Measurements from ENCODE around the gene CSDE1.

Gene CSDE1

DNA sequence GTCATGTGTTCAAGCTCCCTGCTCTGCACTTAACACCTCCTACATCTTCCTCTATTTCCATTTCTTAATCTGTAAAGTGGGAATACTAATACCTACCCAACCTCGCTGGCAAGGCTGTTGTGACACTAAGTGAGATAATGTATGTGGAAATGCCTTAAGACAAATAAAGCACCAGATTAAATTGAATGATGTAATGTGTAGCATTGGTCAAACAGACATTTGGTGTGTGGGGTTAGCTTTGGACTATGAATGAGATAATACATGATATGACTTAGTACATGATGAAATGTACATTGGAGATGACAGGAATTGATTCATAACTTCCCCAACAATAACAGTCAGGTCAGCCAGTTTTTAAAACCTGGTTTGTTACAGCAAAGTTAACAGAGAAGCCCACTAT lies 67.6 kb downstream of the CSDE1 start:
- Histone ChIP-seq H3K4me1 (ENCODE audit: insufficient read depth, insufficient read length) (no peaks in the 10 kb centered on the region), H3K9me3 (ENCODE audit: insufficient read depth, low read length) (no peaks in the 10 kb centered on the region), H3K9ac (ENCODE audit: insufficient read length, low read depth) (no peak overlapping the region), H3K4me3 (ENCODE audit: insufficient read length, low read depth) (no peak overlapping the region), H3K36me3 (ENCODE audit: insufficient read depth, insufficient read length, low read length) (no peaks in the 10 kb centered on the region), H3K27me3 (ENCODE audit: insufficient read depth, insufficient read length) (no peaks in the 10 kb centered on the region)
- TF ChIP-seq SUZ12 (IDR thresholded peaks at IDR 0.05; ENCODE audit: extremely low read depth, insufficient read depth, insufficient read length) (no peak), ZNF274 (IDR thresholded peaks at IDR 0.05; ENCODE audit: low read depth, low read length) (no peak), YY1 (IDR thresholded peaks at IDR 0.05; ENCODE audit: insufficient read depth, insufficient read length) (no peak)
- no peak for DNase-seq (ENCODE audit: low read depth, low spot score)

DNA sequence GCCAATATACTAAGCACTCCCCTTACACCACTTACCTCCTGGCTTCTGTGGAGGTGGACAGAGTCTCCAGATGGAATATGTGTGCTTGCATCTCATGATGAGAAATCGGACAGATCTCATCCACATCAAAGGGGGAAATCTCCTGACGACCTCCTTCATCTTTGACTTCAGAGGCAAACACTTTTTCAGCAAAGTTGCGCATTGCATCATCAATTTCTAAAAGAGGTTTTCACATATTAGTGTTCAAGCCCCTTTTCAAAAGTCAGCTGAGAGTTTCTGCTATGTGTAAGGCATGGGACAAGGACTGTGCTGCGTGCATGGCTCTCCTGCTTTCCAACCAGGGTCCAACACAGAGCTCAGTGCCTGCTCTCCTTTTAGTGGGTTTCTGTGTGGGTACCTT lies 69.3 kb downstream of the CSDE1 start:
- no peaks in the 10 kb centered on the region for H3K4me1 ChIP-seq (ENCODE audit: insufficient read depth, insufficient read length)
- H3K4me3 ChIP-seq (ENCODE audit: insufficient read length, low read depth) = no peak overlapping the region
- H3K36me3 ChIP-seq (ENCODE audit: insufficient read depth, insufficient read length, low read length) = no peaks in the 10 kb centered on the region
- no peak for TF ChIP-seq SUZ12 (IDR thresholded peaks at IDR 0.05; ENCODE audit: extremely low read depth, insufficient read depth, insufficient read length)
- no peak for TF ChIP-seq ZNF274 (IDR thresholded peaks at IDR 0.05; ENCODE audit: low read depth, low read length)
- no peak for TF ChIP-seq YY1 (IDR thresholded peaks at IDR 0.05; ENCODE audit: insufficient read depth, insufficient read length)
- no peaks in the 10 kb centered on the region for H3K9me3 ChIP-seq (ENCODE audit: insufficient read depth, low read length)
- no peak overlapping the region for H3K9ac ChIP-seq (ENCODE audit: insufficient read length, low read depth)
- no peak for DNase-seq (ENCODE audit: low read depth, low spot score)
- H3K27me3 ChIP-seq (ENCODE audit: insufficient read depth, insufficient read length) = no peaks in the 10 kb centered on the region

DNA sequence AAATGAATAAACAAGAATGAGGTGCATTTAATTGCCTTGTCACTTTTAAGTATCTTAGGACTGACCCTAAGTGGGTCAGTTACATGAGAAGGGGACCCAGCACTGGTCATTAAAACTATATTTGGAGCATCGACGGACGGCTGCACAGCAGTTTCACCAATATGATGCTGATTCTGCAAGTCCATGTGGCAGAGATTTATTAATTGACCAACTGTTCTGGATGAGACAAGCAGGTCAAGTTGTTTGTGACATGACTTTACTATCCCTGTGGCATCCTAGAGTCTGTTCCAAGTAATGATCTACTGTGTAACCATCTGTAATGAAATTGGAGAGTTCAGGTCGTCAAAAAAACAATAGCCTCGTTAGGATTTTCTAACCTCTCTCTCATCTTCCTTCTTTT lies 71.9 kb downstream of the CSDE1 start:
- H3K27me3 ChIP-seq (ENCODE audit: insufficient read depth, insufficient read length) = no peaks in the 10 kb centered on the region
- H3K4me3 ChIP-seq (ENCODE audit: insufficient read length, low read depth) = no peak overlapping the region
- TF ChIP-seq ZNF274 (IDR thresholded peaks at IDR 0.05; ENCODE audit: low read depth, low read length) (no peak), YY1 (IDR thresholded peaks at IDR 0.05; ENCODE audit: insufficient read depth, insufficient read length) (no peak), SUZ12 (IDR thresholded peaks at IDR 0.05; ENCODE audit: extremely low read depth, insufficient read depth, insufficient read length) (no peak)
- H3K36me3 ChIP-seq (ENCODE audit: insufficient read depth, insufficient read length, low read length) = no peaks in the 10 kb centered on the region
- H3K4me1 ChIP-seq (ENCODE audit: insufficient read depth, insufficient read length) = no peaks in the 10 kb centered on the region
- no peak for DNase-seq (ENCODE audit: low read depth, low spot score)
- H3K9me3 ChIP-seq (ENCODE audit: insufficient read depth, low read length) = no peaks in the 10 kb centered on the region
- no peak overlapping the region for H3K9ac ChIP-seq (ENCODE audit: insufficient read length, low read depth)

DNA sequence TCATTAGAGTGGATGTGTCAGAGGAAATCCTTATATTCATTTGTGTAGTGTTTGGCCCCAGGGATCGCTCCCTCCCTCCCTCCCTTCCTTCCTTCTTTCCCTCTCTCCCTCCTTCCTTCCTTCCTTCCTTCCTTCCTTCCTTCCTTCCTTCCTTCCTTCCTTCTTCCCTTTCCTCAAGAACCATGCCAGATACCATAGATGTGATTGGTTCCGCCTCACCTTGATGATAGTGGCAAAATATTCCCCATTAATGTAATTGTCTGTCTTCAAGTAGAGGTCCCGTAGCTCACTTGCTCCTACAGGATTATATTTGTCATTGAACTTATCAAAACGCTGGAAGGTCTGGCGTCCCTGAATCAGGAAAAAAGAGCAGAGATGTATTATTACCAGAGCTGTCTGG lies 80.1 kb downstream of the CSDE1 start:
- no peaks in the 10 kb centered on the region for H3K27me3 ChIP-seq (ENCODE audit: insufficient read depth, insufficient read length)
- H3K9me3 ChIP-seq (ENCODE audit: insufficient read depth, low read length) = no peaks in the 10 kb centered on the region
- H3K36me3 ChIP-seq (ENCODE audit: insufficient read depth, insufficient read length, low read length) = no peaks in the 10 kb centered on the region
- no peak overlapping the region for H3K4me3 ChIP-seq (ENCODE audit: insufficient read length, low read depth)
- TF ChIP-seq SUZ12 (IDR thresholded peaks at IDR 0.05; ENCODE audit: extremely low read depth, insufficient read depth, insufficient read length) (no peak), ZNF274 (IDR thresholded peaks at IDR 0.05; ENCODE audit: low read depth, low read length) (no peak), YY1 (IDR thresholded peaks at IDR 0.05; ENCODE audit: insufficient read depth, insufficient read length) (no peak)
- H3K9ac ChIP-seq (ENCODE audit: insufficient read length, low read depth) = no peak overlapping the region
- no peak for DNase-seq (ENCODE audit: low read depth, low spot score)
- no peaks in the 10 kb centered on the region for H3K4me1 ChIP-seq (ENCODE audit: insufficient read depth, insufficient read length)

DNA sequence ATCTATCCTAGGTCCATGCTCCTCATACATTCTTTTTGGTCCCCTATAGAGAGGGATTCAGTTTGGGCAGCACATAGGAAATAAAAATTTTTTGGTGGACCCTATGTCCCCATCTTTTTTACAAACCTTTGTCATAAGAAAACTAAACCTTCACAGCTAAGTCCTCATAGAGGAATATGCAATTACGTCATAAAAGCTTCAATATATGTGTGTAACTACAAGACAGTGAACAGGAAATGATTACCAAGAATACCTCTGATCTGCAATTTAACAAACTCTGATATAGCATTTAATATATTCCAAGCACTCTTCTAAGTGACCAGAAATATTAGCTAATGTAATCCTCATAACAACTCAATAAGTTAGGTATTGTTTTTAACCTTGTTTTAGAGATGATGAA lies 81.7 kb downstream of the CSDE1 start:
- Histone ChIP-seq H3K4me3 (ENCODE audit: insufficient read length, low read depth) (no peak overlapping the region), H3K36me3 (ENCODE audit: insufficient read depth, insufficient read length, low read length) (no peaks in the 10 kb centered on the region), H3K9me3 (ENCODE audit: insufficient read depth, low read length) (no peaks in the 10 kb centered on the region), H3K27me3 (ENCODE audit: insufficient read depth, insufficient read length) (peaks cover 4% of the 10 kb centered on the region), H3K9ac (ENCODE audit: insufficient read length, low read depth) (no peak overlapping the region), H3K4me1 (ENCODE audit: insufficient read depth, insufficient read length) (no peaks in the 10 kb centered on the region)
- DNase-seq (ENCODE audit: low read depth, low spot score) = no peak
- TF ChIP-seq SUZ12 (IDR thresholded peaks at IDR 0.05; ENCODE audit: extremely low read depth, insufficient read depth, insufficient read length) (no peak), ZNF274 (IDR thresholded peaks at IDR 0.05; ENCODE audit: low read depth, low read length) (no peak), YY1 (IDR thresholded peaks at IDR 0.05; ENCODE audit: insufficient read depth, insufficient read length) (no peak)

DNA sequence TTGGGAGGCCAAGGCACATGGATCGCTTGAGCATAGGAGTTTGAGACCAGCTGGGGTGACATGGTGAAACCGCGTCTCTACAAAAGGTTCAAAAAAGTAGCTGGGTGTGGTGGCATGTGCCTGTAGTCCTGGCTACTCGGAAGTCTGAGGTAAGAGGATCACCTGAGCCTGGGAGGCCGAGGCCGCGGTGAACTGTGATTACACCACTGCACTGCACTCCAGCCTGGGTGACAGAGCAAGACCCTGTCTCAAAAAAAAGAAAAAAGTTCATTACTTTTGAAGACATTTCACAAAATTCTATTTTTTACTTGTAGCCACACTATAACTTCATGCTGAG lies 85.9 kb downstream of the CSDE1 start:
- Histone ChIP-seq H3K9me3 (ENCODE audit: insufficient read depth, low read length) (no peaks in the 10 kb centered on the region), H3K36me3 (ENCODE audit: insufficient read depth, insufficient read length, low read length) (no peaks in the 10 kb centered on the region), H3K4me1 (ENCODE audit: insufficient read depth, insufficient read length) (no peaks in the 10 kb centered on the region), H3K27me3 (ENCODE audit: insufficient read depth, insufficient read length) (peaks cover 22% of the 10 kb centered on the region), H3K9ac (ENCODE audit: insufficient read length, low read depth) (no peak overlapping the region), H3K4me3 (ENCODE audit: insufficient read length, low read depth) (no peak overlapping the region)
- TF ChIP-seq YY1 (IDR thresholded peaks at IDR 0.05; ENCODE audit: insufficient read depth, insufficient read length) (no peak), SUZ12 (IDR thresholded peaks at IDR 0.05; ENCODE audit: extremely low read depth, insufficient read depth, insufficient read length) (no peak), ZNF274 (IDR thresholded peaks at IDR 0.05; ENCODE audit: low read depth, low read length) (no peak)
- DNase-seq (ENCODE audit: low read depth, low spot score) = no peak

DNA sequence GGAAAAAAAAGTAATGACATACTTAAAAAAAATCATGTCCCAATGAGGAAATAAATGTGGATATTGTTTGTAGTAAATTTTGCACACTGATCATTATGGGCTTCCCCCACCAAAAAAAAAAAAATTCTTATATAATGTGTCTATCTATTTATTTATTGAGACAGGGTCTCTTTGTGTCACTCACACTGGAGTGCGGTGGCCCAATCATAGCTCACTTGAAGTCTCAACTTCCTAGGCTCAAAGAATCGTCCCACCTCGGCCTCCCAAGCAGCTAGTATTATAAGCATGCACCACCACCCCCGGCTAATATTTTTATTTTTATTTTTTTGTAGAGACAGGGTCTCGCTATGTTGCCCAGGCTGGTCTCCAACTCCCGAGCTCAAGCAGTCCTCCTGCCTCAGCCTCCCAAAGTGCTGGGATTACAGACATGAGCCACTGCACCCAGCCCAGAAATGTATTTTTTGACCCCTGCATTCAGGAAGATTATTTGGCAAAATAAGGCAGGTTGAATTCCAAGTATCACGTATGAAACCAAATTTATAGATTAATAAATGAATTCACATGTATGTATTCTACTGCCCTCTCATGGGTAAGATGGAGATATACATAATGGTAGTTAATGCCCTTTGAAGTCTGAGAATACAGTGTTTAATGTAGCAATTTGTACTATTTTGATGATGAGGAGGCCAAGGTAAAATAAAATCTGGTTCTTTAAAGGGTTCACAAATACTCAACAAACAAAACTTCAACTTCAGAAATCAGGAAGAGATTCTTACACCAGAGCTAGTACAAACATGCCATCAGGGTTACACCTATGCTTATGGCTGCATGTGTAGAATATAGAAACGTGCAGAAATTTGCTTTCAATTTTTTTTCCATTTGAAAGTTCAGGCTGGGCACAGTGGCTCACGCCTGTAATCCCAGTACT lies 86.5 kb downstream of the CSDE1 start:
- no peak for DNase-seq (ENCODE audit: low read depth, low spot score)
- no peak for TF ChIP-seq YY1 (IDR thresholded peaks at IDR 0.05; ENCODE audit: insufficient read depth, insufficient read length)
- TF ChIP-seq ZNF274 (IDR thresholded peaks at IDR 0.05; ENCODE audit: low read depth, low read length) = no peak
- no peak for TF ChIP-seq SUZ12 (IDR thresholded peaks at IDR 0.05; ENCODE audit: extremely low read depth, insufficient read depth, insufficient read length)

More for the DNA sequence above, 86.5 kb downstream of the CSDE1 start:
- no peak overlapping the region for H3K4me3 ChIP-seq (ENCODE audit: insufficient read length, low read depth)
- peaks cover 27% of the 10 kb centered on the region for H3K27me3 ChIP-seq (ENCODE audit: insufficient read depth, insufficient read length)
- no peak overlapping the region for H3K9ac ChIP-seq (ENCODE audit: insufficient read length, low read depth)
- no peaks in the 10 kb centered on the region for H3K9me3 ChIP-seq (ENCODE audit: insufficient read depth, low read length)
- no peaks in the 10 kb centered on the region for H3K4me1 ChIP-seq (ENCODE audit: insufficient read depth, insufficient read length)
- no peaks in the 10 kb centered on the region for H3K36me3 ChIP-seq (ENCODE audit: insufficient read depth, insufficient read length, low read length)
